MG63 (cell line): ENCODE results near the gene SHC4. TPM values are rescaled to one million over a fixed set of nuclear protein-coding genes. Genes with fewer than 3 reads are reported as not detected.
A peak's percentile ranks its signal among the peaks of the same experiment; 100 is the strongest.

ENCODE experiments used
- DNase-seq: peaks from one replicate; pipeline ENCODE4 v3.0.0-alpha.2; 2020
- H3K27me3 ChIP-seq: fragments of 250-450 bp; sonication (Bioruptor Pico); 2 replicates; pipeline ENCODE4 v1.5.1; 2020; ENCODE audit warnings: mild to moderate bottlenecking, moderate library complexity
- H3K36me3 ChIP-seq: fragments of 250-450 bp; sonication (Bioruptor Pico); 2 replicates; pipeline ENCODE4 v1.5.1; 2020; ENCODE audit warnings: mild to moderate bottlenecking, moderate library complexity
- H3K4me3 ChIP-seq: fragments of 250-450 bp; sonication (Bioruptor Pico); 2 replicates; pipeline ENCODE4 v1.5.1; 2020; ENCODE audit warnings: mild to moderate bottlenecking, moderate library complexity
- H3K9me3 ChIP-seq: fragments of 250-450 bp; sonication (Bioruptor Pico); 2 replicates; pipeline ENCODE4 v1.5.1; 2020; ENCODE audit warnings: mild to moderate bottlenecking, moderate library complexity
- total RNA-seq: library from RNA; depleted of rRNA; stranded (reverse); fragments of >200 nt; shearing (Covaris generic); gene quantifications from 2 replicates; pipeline ENCODE4 v1.2.3, GENCODE V29; 2014; ENCODE audit warnings: low replicate concordance; rRNA removed

SHC4 gene
- total RNA-seq, 1 experiment from 2014 or later, result not detected

DNA sequence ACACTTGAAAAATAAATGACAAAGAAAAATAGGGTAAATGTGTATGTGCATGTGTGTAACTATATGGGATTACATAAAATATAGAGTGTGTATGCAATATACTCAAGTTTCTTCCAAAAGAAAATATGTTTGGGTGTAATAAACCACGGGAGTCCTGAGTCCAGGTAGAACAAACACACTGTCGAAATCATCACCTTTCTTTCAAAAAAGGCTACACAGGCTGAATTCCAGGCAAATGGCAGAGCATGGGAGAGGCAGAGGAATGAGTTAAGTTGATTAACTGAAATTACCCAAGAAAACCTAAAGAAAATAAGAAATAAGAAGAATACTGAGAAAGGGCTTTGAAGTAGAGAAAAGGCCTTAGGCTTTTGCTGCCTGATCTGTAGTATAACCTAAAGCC is 179.0 kb downstream of the SHC4 start:
- no peaks in the 10 kb centered on the region for H3K9me3 ChIP-seq
- DNase-seq, result no peak
- peaks cover 64% of the 10 kb centered on the region for H3K36me3 ChIP-seq
- H3K4me3 ChIP-seq, result no peak overlapping the region
- no peaks in the 10 kb centered on the region for H3K27me3 ChIP-seq

- H3K9me3 ChIP-seq, result no peaks in the 10 kb centered on the region
- no peak for DNase-seq
- peaks cover 60% of the 10 kb centered on the region for H3K36me3 ChIP-seq
- H3K27me3 ChIP-seq, result no peaks in the 10 kb centered on the region
- H3K4me3 ChIP-seq, result no peak overlapping the region
These were observed 180.8 kb downstream of the SHC4 start for GRCh38 chr15:48782911-48783310.

DNA sequence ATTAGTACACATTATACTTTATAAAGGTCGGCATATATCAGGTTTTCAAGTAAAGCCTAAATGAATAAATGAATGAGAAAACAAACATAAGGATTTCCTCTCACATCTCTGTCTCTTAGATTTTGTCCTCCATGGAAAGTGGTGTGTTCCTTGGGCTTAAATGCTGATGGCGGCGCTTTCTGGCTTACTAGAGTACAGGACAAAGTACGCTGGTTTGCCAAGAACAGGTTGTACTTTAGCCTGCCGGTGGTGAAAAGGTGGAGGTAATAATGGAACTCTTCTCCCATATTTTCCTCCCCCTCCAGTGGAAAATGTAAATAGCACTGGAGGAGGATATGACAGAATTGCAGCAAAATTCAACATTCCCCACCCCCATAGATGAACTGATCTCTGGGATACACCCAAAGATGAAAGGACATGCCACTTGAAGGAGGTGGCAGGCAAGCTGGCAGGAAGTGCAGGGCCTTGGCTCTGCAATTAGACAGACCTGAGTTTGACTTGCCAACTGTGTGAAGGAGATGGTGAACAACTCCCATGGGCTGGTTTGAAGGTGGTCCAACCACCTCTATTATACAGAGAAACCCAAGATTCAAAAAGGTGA is 182.1 kb downstream of the SHC4 start:
- Histone ChIP-seq H3K4me3 (no peak overlapping the region), H3K36me3 (peaks cover 61% of the 10 kb centered on the region), H3K27me3 (no peaks in the 10 kb centered on the region), H3K9me3 (no peaks in the 10 kb centered on the region)
- peak; percentile 17 for DNase-seq

GRCh38 chr15:48781017-48781416 is 182.7 kb downstream of the SHC4 start:
- no peak for DNase-seq
- Histone ChIP-seq H3K27me3 (no peaks in the 10 kb centered on the region), H3K4me3 (no peak overlapping the region), H3K9me3 (no peaks in the 10 kb centered on the region), H3K36me3 (peaks cover 59% of the 10 kb centered on the region)

- DNase-seq, result no peak
- H3K4me3 ChIP-seq, result no peak overlapping the region
- H3K27me3 ChIP-seq, result no peaks in the 10 kb centered on the region
- peaks cover 49% of the 10 kb centered on the region for H3K36me3 ChIP-seq
- peaks cover 5% of the 10 kb centered on the region for H3K9me3 ChIP-seq
These were observed 185.4 kb downstream of the SHC4 start for GRCh38 chr15:48778331-48778730.

GRCh38 chr15:48777645-48778330 is 185.9 kb downstream of the SHC4 start:
- Histone ChIP-seq H3K27me3 (no peaks in the 10 kb centered on the region), H3K9me3 (peaks cover 5% of the 10 kb centered on the region), H3K36me3 (peaks cover 47% of the 10 kb centered on the region), H3K4me3 (no peak overlapping the region)
- DNase-seq, result no peak

GRCh38 chr15:48775546-48775945 is 188.2 kb downstream of the SHC4 start:
- Histone ChIP-seq H3K4me3 (no peak overlapping the region), H3K9me3 (peaks cover 5% of the 10 kb centered on the region), H3K27me3 (no peaks in the 10 kb centered on the region), H3K36me3 (peaks cover 40% of the 10 kb centered on the region)
- no peak for DNase-seq

DNA sequence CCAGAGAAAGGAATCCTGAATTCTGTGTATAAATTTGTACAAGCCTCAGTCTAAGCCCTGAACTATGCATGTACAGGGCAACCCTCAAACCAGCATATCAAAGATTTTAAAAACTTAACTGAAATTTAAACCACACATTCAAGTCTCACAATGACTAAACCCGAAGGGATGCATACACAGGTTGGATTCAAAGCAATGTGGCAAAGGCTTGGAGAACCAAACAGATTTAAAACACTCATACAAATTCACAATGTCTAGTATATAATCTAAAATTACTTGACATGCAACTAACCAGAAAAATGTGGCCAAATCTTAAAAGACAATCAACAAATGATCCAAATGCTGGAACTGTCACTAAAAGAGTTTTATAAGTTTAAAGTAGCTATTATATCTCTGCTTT is 189.2 kb downstream of the SHC4 start:
- H3K9me3 ChIP-seq, result peaks cover 5% of the 10 kb centered on the region
- DNase-seq, result no peak
- H3K36me3 ChIP-seq, result peaks cover 40% of the 10 kb centered on the region
- H3K27me3 ChIP-seq, result no peaks in the 10 kb centered on the region
- no peak overlapping the region for H3K4me3 ChIP-seq

Other genes with a start within 250 kb of the SHC4 start
- 2.3 and 7.4 TPM in 2 replicates for gene CEP152, start 152.8 kb downstream of the SHC4 start, total RNA-seq
- gene EID1, start 85.8 kb downstream of the SHC4 start, total RNA-seq, result 221 and 272 TPM in 2 replicates
- 11.0 and 28.2 TPM in 2 replicates for gene SECISBP2L, start 82.5 kb upstream of the SHC4 start, total RNA-seq
- 184 and 401 TPM in 2 replicates for gene COPS2, start 191.7 kb upstream of the SHC4 start, total RNA-seq
- 25.0 and 110 TPM in 2 replicates for gene GALK2, start 206.3 kb upstream of the SHC4 start, total RNA-seq